Left lobe of liver (tissue), 2 donors: ENCODE data around the gene LAMA5. TPM values are rescaled to one million over a fixed set of nuclear protein-coding genes. Genes with fewer than 3 reads are reported as not detected.

Source experiments
- ATAC-seq: fragments of 200-7000 bp; cut with Tn5 transposase; one replicate; pipeline ENCODE4 v1.9.1; 2020; ENCODE audit warnings: mild to moderate bottlenecking, moderate library complexity
- DNase-seq: peaks from one replicate; pipeline ENCODE4 v3.0.0-alpha.2; 2020; ENCODE audit warnings: low spot score
- total RNA-seq: library from RNA; stranded (reverse); gene quantifications from one replicate; pipeline ENCODE4 v1.2.1, GENCODE V29; 2021
- donor health status: DM: no; HTN: no; CAD: no; lungs with moderate emphysema.
- donor health status: DM: no; HTN: yes; CAD: no.

The LAMA5 gene
- total RNA-seq, 1 donor from 2014 or later: 112 TPM

DNA sequence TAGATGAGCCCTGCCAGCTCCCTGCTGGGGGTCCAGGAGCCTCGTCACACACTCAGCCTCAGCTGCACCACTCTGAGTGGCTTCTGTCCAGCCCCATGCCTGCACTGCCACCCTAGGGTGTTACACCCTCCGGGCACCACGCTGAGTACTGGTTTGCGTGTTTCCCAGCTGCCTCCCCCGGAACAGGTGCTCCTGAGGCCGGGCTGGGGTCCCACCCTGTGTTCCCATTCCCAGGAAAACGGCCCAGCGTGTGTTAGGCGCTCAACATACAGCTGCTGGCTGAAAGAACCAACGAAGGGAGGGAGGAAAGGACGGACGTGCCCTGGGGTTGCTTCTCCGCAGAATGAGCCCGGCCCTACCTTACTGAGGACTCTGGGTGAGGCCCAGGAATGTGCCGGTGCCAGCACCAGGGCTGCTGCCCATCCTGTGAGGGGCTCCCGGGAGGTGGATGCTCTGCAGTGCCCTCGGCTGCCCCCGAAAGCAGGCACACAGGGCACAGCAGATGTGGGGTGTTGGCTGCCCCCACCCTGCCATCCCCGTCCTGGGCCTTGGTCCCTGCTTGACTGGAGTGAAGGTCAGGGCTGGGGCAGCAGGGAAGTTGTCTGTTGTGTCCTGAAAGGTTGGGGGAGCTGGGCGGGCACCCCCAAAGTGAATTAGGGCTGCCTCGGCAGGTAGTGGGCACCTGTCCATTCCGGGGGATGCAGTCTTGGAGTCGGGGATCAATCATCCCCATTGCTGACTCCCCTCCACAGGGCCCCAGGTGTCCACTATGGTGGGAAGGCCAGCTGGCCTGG, 16.3 kb downstream of the LAMA5 start:
- no peak for ATAC-seq
- no peak for DNase-seq

DNA sequence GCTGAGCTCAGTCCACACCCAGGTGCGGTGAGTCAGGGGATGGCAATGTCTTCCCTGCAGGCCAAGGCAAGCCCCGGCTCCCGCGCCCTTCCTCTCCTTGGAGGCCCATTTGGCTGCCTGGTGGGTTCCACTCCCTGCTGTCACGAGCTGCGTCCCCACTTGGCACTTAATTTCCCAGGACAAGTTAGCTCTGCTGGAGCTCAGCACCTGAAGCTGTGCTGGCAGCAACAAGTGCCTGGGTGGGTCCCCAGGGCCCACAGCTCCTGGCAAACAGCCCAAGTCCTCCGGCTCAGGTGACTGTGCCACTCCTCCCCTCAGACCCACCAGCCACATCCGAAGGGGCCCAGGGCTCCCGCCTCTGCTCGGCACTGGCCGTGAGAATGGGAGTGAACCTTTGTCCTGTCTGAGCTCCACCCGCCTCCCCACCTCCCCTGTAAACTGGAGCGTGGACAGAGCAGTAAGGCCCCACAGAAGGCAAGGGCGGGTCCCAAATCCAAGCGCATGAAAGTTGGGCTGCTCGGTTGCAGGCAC, 16.9 kb downstream of the LAMA5 start:
- ATAC-seq (no peak), DNase-seq (no peak)

DNA sequence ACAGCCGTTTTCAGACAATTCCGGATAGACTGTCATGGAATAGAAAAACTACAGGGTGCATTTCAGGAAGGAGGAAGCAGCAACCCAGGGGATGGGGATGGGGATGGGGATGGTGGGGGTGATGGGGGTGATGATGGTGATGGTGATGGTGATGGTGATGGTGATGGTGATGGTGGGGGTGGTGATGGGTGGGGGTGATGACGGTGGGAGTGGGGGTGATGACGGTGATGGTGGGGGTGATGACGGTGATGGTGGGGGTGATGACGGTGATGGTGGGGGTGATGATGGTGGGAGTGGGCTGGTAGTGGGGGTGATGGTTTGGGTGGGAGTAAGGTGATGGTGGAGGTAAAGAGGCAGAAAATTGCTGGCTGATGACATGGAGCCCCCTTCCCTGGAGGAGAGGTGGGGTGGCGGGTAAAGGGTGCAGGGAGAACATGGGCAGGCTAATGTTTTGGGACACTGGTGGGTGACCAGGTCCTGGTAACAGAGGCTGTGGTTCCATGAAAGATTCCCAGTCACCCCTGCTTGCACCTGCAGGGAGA, 17.5 kb downstream of the LAMA5 start:
- DNase-seq (no peak), ATAC-seq (no peak)

DNA sequence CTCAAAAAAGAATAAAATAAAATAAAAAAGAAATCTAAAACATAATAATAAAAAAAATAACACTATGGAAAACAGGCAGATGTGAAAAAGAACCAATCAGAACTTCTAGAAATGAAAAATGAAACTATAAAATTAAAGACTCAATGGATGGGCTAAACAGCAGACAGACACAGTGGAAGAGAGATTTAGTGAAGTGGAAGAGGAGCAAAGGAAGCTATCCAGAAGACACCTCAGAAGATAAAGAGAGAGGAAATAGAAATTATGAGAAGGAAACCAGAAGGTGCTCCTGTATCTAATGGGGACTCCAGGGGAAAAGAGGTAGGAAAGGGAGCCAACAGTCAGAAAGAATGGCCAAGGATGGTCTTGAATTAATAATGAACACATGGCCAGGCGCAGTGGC, 18.5 kb downstream of the LAMA5 start:
- no peak for ATAC-seq
- DNase-seq: no peak

DNA sequence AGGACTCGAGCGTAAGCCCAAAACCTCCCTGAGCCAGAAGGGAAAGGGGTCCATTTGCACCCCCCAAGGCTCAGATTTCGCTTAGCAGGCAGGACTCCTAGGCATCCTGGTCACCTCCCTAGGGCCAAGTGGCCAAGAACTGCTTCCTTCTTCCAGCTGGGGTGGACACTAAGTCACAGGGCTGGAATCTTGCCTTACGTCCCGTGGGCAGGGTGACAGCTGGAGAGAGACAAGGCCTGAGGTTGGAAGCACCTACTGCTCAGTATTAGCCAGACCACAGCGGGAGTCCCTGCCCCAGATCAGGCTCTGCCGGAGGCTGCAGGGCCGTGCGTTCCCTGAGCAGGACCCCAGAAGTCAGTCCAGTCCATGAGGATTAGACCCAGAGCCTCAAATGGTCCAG, 19.7 kb downstream of the LAMA5 start:
- no peak for ATAC-seq
- no peak for DNase-seq

DNA sequence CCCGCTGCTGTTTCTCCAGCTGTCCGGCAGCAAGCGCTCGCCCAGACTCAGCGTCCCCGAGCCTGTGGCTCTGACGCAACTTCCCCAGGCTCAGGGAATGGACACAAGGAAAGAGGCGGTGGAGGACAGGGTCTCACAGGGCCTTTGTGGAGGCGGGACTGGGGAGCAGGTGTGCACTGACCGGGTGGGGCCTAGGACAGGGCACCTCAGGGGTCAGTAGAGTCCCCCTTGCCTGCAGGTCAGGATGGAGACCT, 20.0 kb downstream of the LAMA5 start:
- no peak for DNase-seq
- no peak for ATAC-seq

DNA sequence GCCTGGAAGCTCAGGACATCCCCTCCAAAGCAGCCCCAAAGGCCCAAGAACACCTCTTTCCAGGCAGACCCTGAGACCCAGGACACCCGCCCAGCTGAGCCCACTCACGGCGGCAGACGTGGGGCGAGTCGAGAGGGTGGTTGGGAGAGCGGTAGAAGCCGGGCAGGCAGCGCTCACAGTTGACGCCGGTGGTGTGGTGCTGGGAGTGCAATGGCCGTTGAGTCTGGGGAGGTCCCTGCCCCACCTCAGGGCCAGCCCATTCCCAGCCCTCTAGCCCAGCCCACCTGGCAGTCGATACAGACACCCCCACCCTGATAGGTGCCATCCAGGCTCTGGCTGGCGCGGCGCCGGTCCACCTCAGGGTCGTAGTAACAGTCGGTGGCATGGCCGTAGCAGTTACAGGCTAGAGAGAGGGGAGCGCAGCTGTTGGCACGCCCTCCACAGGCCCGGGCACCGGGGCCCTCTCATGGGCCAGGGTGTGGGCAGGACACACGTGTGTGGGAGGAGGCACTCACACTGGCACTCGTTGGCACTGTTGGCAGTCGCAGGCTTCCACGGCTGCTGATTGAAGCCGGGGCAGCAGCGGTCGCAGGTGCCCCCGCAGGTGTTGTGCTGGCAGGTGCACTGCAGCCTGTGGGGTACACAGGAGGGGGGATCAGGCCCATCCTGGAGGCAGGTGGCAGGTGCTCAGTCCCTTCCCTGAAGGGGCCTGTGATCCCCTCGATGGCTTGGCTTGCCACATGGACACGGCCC, 20.5 kb downstream of the LAMA5 start:
- DNase-seq (no peak), ATAC-seq (no peak)

DNA sequence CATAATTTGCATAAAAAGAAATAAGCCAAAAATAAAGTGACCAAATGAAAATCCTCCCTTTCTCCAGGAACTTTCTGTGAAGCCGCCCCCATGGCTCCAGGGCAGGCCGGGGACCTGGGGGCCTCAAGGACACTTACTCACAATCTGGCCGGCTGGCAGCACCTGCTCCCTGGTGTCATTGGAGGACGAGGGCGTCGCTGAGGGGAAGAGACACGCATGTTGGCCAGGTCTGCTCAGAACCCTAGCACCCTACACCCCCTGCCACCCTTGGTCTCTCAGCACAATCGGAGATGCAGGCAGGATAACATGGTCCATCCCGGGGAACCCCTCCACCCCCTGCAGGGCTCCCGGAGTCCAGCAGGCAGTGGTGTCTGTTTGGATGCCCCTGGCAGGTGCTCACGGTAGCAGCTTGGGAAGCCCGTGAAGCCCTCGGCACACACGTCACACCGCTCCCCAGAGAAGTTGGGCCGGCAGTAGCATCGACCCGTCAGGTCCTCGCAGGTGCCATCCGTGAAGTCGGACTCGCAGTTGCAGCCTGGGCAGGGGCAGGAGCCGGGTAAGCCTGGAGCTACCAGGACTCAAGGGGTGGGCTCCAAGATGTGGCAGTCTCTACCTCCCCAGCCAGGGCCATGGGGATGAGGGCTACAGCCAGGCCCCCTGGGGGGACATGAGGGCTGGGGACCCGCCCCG, 21.3 kb downstream of the LAMA5 start:
- ATAC-seq (no peak), DNase-seq (no peak)

DNA sequence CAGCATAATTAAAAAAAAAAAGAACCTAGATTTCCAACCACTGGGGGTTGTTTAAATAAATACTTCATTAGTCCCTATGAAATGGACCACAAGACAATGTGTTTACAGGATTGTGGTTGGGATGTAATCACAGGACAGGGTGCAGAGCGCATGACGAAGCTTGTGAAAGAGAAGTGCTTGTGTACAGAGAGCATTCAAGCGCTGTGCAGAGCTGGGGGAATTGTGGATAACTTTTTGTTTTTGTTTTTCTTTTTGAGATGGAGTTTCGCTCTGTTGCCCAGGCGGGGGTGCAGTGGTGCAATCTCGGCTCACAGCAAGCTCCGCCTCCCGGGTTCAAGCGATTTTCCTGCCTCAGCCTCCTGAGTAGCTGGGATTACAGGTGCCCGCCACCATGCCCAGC, 22.3 kb downstream of the LAMA5 start:
- ATAC-seq (no peak), DNase-seq (no peak)

DNA sequence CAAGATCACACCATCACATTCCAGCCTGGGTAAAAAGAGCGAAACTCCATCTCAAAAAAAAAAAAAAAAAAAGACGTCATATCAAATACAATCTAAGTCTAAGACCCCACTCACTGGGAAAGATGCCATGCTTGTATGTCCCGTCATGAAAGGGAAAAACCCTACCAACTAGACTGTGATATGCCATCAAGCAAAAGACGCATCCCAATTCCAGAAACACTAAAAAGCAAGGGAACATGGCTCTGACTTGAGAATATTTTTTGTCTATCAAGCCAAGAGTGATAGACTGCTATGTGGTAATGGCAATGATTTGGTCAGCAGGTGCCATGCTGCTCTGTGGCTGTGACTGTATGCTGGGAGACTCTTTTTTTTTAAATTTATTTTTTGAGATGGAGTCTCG, 23.0 kb downstream of the LAMA5 start:
- ATAC-seq (no peak), DNase-seq (no peak)

DNA sequence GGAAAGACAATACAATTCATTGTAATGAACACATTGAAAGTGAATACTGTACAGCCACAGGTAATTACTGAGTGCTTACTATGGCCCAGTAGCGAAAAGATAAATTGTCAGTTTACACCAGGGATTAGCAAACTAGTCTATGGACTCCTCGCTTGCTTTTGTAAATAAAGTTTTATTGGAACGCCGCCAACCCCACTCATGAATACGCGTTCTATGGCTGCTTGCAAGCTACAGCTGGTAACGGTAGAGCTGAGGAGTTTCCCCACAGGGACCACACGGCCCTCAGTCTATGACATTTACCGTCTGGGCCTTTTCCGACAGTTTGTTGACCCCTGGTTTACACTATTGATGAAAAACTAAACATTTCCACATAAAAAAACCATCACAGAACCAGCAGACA, 24.2 kb downstream of the LAMA5 start:
- DNase-seq (no peak), ATAC-seq (peak; percentile 71)

DNA sequence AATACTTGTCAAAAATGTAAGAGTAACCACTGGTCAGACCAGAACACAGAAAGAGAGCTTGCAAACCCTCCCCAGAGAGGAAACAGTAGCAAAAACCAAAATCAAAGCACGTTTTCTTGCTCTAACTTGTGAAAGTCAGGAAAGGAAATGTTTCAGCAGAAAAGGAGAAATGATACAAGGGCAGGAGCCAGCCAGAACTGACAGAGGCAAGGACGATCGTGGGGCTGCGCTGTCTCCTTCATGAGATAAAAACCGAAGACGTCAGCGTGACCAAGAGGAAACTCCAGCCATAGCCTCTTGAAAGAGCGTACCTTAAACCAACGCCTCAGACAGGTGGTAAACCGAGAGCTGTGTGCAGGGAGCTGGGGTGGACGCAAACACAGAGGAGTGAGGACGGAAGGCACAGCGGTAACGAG, 27.5 kb downstream of the LAMA5 start:
- ATAC-seq (no peak), DNase-seq (no peak)

DNA sequence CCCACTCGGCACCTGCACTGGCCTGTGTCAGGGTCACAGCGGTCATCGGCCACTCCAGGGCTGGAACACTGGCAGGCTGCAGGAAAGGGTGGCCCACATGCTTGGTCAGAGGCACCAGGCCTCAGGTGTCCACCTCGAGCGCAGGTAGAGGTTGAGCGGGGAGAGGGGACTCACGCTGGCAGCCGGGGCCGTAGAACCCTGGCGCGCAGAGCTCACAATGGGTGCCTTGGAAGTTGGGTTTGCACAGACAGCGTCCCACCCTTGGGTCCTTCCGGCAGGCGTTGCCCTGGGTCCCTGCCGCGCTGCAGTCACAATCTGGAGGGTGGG, 28.9 kb downstream of the LAMA5 start:
- no peak for DNase-seq
- no peak for ATAC-seq

DNA sequence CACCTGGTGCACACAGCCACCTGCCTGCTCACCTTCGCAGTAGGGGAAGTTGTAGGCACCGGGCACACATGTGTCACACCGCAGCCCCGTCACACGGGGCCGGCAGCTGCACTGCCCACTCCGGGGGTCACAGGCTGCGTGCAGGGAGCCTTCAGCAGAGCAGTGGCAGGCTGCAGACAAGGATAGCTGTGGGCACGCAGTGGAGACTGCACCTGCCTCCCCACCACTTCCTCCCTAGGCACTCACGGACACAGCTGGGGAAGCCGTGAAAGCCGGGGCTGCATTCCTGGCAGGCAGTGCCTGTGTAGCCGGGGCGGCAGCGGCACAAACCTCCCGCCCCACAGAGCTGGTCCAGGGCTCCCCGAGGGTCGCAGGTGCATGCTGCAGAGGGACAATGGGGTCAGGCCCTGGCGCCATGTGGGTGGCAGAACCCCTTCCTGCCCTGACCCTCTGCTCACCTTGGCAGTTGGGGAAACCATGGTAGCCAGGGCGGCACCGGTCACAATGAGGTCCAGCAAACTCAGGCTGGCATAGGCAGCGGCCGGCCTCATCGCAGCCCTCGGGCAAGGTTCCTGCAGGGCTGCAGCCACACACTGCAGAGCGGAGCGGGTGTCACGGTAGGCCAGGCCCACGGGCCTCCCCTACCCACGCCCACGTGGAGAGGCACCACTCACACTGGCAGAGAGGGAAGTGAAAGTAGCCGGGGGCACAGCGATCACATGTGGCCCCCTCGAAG, 29.4 kb downstream of the LAMA5 start:
- DNase-seq (no peak), ATAC-seq (no peak)

DNA sequence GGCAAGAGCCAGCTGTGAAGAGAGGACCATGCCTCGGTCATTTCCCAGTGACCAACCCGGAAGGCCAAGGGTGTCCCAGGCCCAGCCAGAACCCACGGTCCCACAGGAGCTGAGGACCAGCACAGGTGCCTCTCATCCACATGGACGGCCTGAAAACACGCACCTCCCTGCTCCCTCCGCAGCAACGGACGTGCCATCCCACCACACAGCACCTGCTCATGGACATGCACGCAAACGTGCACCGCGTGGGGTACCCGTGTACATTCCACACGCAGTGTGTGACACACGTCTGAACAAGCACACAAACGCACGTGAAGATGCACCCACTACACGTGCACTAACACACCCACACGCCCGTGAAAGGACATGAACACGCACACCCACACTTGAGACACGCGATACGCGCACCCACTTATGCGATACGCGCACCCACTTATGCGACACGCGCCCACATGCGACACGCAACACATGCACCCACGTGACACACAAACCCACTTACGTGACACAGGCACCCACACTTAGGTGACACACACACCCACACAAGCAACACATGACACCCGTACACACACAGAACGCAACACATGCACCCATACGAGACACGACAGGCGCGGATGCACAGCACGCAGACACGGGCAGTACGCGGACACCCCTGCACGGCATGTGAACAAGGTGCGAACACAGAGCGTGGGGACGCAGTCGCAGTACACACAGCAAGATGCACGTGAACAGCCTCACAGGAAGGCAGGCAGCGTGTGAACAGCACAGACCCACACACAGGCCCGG, 30.1 kb downstream of the LAMA5 start:
- DNase-seq: no peak

DNA sequence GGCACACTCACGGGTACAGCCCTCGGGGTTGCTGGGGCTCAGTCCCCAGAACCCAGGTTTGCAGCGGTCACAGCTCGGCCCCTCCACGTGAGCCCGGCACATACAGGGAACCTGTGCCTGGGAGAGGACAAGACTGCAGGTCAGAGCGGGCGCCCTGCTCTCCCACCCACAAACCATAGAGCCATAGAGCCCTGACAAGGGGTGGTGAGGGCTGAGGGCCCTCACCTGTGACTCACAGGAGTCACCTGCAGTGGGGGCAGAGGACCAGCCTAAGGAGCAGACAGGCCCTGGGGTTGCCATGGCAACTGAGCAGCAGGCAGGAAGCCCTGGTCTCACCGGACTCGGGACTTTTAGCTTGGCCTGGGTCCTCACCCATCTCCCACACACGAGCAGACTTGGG, 30.8 kb downstream of the LAMA5 start:
- no peak for ATAC-seq
- DNase-seq: no peak

More for the DNA sequence above, 30.1 kb downstream of the LAMA5 start:
- ATAC-seq: no peak

DNA sequence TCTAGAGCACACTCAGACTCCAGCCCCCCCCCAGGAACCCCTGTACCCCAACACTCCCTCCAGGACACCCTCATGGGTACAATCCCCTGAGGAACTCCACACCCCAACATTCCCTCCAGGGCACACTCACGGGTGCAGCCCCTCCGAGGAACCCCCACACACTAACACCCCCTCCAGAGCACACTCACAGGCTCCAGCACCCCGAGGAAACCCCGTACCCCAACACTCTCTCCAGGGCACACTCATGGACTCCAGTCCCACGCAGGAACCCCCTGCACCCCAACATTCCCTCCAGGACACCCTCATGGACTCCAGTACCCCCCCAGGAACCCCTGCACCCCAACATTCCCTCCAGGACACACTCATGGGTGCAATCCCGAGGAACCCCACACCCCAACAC, 31.6 kb downstream of the LAMA5 start:
- ATAC-seq (no peak), DNase-seq (no peak)

DNA sequence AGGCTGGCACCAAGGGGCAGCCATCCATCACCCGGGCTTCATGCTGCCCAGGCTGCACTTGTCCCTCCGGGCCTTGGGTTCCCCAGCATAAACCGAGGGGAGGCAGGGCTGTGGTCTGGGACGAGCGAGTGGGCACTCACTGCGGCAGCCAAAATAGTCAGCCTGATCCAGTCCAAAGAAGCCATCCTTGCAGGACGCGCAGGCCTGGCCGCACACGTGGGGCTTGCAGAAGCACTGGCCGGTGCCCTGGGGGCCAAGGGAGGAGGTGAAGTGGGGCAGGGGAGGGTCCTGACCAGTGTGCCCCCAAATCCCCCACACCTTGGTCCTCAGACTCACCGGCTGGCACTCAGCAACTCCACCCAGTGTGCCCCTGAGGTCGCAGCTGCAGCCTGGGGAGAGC, 32.2 kb downstream of the LAMA5 start:
- ATAC-seq (no peak), DNase-seq (no peak)

DNA sequence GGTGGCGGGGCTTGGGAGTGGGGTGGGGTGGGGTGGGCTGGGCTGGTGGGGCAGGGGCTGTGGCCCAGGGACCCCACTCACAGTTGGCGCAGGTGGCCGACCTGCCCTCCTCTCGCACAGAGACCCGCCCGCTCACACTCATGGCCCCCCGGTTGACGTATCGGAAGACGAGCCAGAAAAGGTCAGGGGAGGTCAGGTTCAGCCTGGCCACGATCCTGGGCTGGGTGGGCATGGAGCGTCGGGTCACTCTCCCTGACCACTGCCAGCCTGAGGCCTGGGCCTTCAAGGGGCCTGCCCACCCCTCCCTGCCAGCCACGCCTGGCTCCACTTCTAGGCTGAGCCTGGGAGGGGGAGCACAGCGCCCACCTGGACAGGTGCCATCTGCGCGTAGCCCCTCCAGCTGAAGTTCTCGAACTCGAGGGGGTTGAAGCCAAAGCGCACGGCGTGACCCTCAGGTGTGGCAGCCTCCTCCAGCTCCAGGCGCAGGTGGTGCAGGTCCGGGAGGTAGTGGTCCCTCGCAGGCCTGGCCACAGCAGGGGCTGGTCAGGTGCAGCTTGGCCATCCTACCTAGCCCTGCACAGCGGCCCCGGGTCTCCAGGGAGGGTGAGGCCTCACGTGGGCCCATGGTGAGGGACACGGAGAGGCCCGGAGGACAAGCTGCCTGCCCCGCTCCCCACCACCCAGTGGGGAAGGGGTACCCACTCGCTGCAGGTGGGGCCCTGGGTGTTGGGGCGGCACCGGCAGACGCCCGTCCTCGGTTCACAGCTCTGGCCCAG, 33.1 kb downstream of the LAMA5 start:
- DNase-seq (no peak), ATAC-seq (peak; percentile 3)
